Cerebellar cortex (tissue), 1 donor: ENCODE results near the gene MEGF6.

Experiments
- DNase-seq: peaks from one replicate; pipeline ENCODE4 v3.0.0-alpha.2; 2015; ENCODE audit warnings: low spot score

MEGF6 gene

DNA sequence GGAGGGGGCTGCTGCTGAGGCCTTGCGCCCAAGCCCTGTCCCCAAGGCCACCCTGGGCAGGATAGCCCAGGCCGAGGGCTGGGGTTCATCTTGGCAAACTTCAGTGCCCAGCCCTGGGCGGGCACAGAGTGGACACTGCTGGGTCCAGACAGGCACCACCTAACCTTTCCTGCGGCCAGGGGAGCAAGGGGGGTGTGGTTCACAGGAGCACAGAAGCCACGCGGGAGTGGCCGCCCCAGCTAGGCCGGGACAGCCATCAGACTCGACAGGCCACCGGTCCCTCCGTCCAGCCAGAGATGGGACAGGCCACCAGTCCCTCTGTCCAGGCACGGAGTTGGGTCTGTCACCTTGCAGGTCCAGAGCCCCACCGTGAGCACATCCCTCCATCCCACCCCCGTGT, 127.9 kb downstream of the MEGF6 start:
- DNase-seq: no peak

DNA sequence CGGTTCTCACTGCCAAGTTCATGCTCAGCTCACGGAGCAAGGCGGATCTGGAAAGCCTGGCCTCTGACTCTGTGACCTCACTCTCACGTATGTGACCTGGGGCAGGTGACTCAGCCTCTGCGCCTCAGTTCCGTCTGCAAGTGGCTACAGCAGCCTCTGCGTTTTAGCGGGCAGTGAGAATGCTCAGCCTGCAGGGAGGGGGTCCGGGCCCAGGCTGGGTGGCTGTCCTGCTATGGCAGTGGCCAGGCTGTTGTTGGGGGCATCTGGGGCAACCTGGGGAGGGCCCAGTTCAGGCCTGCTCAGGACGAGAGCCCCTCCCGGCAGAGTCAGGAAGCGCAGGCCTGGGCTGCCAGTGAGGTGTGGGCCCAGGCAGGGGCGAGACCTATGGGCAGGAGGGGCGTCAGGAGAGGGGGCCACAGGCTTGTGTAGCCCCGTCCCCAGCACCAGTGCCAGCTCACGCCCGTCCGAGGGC, 128.9 kb downstream of the MEGF6 start:
- DNase-seq: no peak

DNA sequence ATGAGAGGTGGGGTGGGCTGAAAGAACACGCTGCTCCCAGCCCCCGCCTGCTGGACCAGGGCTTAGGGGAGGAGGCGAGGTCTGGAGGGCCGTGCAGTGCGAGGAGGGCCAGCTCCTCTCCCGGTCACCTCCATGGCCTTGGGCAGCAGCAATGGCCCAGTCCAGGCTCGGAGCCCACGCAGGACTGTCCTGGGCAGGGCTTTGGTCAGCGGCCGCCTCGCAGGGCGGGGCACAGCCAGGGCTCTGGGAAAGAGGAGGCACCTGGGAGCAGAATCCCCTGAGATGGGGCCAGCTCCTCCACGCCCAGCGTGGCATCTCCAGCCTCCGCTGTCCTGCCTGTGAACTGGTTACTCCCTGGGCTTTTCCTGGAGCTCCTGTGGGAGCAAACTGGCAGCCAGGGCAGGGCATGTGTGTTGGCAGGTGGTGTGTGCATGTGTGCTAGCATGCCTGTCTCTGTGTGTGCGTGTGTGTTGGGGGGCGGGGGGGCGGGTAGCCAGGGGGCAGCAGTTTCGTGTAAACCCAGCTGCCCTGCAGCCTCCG, 129.4 kb downstream of the MEGF6 start:
- no peak for DNase-seq

DNA sequence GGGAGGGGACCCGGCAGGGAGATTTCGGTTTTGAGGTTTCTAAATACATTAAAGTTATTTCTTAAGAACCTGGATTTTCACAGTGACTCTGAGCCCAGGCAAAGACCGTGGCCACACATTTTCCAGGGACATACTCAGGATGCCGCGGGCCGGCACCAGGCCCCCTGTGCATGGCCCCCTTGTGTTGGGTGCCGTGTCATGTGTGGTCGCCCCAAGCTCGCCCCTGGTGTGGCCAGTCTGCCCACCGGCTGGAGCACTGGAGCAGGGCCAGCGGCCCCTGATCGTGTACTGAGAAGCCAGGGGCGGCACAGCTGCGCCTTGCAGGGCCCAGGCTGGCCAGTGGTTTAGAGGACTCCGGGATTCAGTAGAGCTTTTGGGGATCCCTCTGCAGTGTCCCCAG, 130.3 kb downstream of the MEGF6 start:
- no peak for DNase-seq

DNA sequence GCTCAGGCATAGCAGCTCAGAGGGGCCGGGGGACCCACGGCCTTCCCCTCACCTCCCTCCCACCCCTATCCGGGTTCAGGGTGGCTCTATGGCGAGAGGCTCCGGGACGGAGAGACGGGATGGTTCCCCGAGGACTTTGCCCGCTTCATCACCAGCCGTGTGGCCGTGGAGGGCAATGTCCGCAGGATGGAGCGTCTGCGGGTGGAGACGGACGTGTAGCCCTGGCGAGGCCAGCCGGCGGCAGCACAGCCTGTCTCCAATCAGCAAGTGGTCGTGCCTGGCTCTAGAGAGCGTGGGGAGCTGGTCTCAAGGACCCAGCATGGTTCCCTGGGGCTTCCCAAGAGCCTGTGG, 131.0 kb downstream of the MEGF6 start:
- no peak for DNase-seq

DNA sequence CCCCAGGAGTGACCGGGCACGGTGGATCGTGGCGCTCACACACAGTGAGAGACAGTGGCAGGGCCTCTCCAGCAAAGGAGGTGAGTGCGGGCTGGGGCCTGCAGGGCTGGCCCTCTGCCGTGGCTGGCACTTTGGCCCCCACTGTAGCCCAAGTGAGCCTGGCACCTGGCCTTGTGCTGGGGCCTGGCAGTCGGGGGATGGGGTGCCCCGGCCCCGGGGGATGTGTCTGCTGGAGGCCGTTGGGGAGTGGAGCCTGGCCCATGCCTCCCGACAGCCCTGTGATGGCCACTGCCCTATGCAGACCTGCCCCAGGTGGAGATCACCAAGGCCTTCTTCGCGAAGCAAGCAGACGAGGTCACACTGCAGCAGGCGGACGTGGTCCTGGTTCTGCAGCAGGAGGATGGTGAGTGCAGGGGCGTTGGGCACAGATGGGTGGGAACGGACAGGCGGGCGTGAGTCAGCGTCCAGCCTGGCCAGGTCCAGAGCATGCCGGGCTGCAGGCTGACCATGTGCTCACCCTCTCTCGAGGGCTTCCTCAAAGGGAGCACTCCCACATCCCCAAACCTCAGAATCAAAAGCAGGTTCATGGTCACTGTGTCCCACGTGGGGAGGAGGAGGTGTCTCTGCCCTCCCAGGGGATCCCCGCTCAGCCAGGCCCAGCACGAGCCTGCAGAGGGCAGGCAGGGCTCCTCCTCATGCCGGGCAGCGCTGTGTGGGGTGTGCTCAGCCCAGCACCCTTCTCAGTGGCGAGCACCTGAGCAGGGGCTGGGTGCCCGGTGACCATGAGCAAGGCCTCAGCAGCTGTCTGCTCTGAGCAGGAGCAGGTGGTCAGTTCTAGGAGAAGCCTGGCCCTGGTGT, 131.6 kb downstream of the MEGF6 start:
- no peak for DNase-seq

DNA sequence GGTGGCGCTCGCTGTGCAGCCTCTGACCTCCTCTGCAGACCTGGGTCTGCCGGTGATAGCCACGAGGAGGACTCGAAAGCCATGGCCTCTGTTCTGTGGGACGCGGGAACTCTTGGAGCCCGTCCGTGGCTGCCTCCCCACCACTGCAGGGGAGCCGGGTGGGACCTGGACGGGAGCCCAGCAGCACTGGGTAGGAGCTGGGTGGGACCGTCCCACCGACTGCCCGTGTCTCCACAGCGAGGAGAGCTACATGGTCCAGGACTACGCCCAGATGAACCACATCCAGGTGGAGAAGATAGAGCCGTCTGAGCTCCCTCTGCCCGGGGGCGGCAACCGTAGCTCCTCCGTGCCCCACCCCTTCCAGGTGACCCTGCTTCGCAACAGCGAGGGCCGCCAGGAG, 133.1 kb downstream of the MEGF6 start:
- DNase-seq: no peak

DNA sequence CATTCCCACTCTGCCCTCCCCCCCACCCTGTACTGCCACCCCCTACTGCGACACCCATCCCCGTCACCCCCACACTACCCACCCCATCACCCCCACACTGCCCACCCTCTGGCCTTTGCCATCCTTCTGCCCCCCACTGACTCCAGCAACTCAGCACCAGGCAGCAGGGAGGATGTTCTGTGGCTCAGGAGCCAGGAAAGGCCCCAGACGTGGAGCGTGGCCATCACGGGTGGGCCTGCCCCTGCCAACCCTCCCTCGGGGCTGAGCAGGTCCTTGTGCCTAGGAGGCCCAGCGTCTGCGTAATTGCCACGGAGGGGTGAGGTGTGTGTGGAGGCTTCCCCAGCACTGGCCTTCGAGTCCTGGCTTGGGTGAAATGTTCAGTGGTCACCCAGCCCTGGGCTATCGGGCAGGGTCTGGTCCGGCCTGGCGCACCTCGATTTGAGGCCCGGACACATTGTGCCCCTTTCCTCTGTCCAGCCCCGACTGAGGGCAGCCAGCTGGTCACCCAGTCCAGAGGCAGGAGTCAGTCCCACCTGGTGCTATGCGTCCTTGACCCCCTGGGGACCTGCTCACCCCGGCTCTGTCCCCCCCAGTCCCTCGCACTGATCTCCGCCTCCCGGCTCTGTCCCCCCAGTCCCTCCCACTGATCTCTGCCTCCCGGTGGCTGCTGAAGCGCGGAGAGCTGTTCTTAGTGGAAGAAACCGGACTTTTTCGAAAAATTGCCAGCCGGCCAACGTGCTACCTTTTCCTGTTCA, 133.9 kb downstream of the MEGF6 start:
- peak; percentile 22 for DNase-seq

DNA sequence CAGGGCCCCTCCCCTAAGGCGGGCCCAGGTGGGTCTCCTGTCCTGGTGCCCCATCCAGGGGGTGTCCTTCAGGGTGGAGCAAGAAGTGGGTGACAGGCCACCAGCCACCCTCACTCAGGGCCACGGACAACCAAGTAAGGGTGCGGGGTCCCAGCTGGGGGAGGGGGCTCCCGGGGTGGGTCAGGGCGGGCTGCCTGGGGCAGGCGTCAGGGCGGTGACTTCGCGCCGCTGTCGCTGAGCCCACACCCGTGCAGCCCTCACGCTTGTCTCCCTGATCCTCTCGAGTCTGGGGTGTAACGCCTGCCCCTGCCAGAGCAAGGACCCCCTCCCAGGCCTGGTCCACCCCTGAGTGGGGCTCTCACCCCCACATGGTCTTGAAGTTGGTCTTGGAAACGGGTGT, 134.6 kb downstream of the MEGF6 start:
- DNase-seq: no peak

DNA sequence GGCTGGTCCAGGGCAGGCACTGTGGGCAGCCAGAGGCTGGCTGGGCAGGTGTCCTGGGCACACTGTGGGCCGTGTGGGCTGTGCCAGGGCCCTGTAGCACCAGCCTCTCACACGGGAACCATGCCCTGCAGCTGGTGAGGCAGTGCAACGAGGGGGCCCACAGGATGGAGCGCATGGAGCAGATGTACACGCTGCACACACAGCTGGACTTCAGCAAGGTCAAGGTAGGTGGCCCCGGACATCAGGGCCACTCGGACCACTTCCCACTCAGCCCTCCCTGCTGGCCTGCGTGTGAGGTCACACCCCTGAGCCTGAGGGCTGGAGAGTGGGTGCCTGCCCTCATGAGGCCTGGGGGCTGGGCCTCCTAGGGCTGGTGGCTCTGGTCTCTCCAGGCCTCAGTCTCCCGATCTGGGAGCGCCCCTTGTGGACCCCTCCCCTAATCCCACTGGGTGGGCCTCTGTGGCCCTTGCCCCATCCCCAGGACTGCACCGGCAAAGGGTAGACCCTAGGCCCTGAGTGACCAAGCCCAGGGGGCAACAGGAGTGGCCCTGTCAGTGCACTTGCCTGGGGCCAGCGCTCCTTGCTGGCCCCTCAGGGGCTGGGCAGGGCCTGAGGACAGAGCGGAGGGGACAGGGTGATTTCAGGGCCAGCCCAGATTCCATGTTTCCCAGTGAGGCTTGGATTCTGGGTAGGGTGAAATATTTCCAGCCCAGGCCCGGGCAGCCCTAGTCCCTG, 135.3 kb downstream of the MEGF6 start:
- no peak for DNase-seq

DNA sequence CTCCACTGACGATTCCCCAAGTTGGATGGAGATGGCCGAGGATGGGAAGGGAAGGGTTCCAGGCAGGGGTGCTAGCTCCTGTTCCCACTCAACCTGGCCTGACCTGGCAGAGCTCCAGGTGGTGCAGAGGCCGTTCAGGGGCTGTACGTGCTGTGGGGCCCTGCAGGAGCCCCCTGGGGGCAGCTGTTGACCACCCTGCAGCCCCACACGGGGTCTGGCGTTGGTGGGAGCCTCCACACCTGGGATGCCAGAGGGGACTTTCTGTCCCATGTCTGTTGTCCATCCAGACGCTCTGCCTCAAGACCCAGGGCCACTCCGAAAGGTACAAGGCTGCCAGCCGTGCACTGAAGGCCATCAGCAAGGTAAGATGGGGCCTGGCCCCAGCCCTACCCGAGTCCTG, 136.9 kb downstream of the MEGF6 start:
- no peak for DNase-seq

DNA sequence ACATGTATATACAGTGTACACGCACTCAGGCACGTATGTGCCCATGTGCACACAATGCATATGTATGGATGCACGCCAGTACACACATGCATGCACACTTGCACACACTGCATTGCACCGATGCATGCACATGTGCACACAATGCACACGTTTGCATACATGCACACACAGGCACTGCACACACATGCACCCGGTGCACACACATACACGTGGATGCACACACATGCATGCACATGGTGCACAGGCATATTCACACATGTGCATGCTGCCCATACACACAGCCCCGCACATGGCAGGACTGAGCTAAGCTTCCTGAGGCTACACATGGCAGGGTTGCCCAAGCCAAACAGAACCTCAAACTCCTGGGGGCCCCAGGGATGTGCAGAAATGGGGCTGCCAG, 137.3 kb downstream of the MEGF6 start:
- DNase-seq: no peak

DNA sequence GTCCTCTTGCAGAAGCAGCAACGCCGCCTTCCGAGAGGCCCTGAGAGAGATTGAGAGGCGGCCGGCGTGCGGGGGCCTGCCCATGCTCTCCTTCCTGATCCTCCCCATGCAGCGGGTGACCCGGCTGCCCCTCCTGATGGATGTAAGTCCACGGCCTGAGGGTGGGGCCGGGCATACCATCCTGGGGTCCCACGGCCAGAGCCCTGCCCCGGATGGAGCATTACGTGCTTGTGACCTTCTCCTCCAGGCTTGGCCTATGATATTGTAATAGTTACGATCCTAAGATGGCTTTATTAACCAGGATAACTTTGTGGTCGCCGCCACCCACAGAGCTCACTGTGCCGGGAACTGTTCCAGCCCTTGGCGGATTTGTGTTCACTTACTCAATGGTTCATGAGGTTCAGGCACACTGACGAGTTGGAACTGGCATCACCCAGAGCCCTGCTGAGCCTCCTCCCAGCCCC, 137.9 kb downstream of the MEGF6 start:
- no peak for DNase-seq

DNA sequence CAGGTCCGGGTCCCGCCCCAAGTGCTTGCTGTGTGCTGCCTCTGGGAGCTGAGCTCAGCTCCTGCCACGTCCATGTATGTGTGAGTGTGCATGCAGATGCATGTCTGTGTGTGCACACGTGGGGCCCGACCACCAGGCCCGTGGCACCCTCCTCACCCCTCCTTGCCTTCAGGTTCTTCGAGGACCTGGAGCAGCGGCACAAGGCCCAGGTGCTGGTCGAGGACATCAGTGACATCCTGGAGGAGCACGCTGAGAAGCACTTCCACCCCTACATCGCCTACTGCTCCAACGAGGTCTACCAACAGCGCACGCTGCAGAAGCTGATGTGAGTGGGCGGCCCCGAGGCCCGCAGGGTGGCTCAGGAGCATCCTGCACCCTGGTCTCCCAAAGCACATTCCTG, 138.4 kb downstream of the MEGF6 start:
- no peak for DNase-seq

DNA sequence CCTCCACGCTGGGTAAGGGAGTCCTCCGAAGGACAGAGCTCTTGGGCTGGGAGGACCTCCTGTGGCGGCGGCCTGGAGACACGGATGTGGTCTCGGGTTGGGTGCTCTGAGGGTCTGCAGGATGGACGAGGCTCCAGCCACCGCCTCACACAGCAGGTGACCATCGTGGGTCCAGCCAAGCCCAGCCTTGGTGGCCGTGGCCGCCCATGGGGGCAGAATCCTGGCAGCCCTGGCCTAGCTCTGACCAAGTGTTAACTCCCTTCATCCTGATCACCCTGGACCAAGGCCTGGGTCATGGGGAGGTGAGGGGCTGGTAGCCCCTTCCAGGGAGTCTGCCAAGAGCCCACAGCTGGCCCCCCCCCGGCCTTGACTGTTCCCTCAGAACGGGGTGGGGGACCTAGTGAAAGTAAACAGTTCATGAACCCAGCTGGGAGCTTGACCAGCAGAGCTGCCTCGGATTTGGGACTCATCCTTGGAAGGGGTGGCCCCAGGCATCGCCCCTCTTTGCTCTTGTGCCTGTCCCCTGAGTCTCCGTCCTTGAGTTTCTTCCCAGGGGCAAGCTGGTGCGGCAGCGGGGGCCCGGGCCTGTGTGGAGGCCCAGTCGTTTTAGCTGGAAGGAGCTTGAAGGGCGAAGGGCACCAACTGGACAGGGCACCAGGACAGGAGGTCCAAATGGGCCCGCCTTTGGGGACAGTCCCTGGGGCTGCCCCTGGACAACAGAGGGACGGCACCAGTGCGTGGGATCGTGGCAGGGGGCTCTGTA, 139.0 kb downstream of the MEGF6 start:
- no peak for DNase-seq

DNA sequence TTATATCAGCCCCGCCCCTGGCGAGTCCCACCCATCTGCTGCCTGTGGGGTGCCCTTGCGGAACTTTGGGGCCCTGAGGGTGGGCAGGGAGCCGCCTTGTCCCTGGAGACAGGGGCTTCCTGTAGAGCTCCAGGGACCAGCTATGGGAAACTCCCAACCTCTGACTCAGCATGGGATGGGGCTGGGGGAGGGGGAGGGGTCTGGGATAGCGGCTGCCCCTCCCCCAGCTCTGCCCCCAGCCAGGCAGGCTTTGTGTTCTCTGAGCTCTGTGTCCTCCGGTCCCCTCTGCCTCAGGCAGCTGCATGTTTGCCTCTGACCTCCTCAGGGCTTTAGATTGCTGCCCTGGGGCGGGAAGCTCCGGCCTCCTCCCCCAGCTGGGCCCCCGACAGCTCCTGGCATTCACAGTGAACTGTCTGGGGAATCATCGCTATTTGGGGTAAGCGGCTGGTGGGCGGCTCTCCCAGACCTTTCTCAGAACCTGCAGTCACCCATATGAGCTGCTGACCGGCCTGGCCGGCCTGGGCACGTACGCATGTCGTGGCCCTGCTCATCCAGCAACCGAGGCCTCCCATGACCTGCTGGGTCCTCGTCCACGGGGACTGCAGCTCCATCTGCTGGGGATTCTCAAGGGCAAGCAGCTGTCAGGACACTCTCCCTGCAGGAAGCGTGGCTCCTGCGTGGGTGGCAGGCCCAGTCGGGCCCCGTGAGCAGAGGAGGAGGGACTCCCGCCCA, 139.8 kb downstream of the MEGF6 start:
- peak; percentile 24 for DNase-seq

DNA sequence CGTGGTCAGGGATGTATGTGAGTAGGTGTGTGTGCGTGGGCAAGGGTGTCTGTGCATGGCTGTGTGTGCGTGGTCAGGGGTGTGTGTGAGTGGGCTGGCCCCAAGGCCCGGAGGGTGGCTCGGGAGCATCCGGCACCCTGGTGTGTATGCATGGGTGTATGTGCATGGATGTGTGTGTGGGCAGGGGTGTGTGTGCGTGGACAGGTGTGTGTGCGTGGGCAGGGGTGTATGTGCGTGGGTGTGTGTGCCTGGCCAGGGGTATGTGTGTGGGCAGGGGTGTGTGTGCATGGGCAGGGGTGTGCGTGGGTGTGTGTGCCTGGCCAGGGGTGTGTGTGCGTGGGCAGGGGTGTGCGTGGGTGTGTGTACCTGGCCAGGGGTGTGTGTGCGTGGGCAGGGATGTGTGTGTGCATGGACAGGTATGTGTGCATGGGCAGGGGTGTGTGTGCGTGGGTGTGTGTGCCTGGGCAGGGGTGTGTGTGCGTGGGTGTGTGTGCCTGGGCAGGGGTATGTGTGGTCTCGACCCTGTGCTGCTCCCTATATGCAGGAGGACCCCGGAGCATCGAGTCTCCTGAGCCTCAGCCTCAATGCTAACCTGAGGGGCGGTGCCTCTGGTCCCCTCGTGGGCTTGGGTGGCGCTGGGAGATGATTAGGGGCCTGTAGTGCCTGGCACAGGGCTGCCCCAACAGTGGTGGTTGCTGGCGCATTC, 140.5 kb downstream of the MEGF6 start:
- no peak for DNase-seq

DNA sequence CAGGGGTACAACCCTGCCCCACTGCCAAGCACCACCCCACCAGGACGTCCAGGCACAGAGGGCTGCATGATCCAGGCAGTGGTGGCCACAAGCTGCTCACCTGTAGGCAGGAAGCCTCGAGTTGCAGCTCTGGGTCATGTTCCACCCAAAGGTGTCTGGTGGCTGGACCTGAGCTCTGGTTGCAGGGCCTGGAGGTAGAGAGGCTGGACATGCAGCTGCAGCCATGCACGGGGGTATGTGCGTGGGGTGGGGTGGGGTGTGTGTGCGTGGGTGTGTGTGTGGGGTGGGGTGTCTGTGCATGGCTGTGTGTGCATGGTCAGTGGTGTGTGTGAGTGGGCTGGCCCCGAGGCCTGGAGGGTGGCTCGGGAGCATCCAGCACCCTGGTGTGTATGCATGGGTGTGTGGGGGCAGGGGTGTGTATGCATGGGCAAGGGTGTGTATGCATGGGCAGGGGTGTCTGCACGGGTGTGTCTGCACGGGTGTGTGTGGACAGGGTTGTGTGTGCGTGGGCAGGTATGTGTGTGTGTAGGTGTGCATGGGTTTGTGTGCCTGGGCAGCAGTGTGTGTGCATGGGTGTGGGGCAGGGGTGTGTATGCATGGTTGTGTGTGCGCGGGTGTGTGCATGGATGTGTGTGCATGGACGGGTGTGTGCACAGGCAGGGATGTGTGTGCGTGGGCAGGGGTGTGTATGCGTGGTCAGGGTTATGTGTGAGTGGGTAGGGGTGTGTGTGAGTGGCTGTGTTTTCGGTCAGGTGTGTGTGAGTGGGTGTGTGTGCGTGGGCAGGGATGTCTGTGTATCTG, 141.3 kb downstream of the MEGF6 start:
- DNase-seq: no peak

DNA sequence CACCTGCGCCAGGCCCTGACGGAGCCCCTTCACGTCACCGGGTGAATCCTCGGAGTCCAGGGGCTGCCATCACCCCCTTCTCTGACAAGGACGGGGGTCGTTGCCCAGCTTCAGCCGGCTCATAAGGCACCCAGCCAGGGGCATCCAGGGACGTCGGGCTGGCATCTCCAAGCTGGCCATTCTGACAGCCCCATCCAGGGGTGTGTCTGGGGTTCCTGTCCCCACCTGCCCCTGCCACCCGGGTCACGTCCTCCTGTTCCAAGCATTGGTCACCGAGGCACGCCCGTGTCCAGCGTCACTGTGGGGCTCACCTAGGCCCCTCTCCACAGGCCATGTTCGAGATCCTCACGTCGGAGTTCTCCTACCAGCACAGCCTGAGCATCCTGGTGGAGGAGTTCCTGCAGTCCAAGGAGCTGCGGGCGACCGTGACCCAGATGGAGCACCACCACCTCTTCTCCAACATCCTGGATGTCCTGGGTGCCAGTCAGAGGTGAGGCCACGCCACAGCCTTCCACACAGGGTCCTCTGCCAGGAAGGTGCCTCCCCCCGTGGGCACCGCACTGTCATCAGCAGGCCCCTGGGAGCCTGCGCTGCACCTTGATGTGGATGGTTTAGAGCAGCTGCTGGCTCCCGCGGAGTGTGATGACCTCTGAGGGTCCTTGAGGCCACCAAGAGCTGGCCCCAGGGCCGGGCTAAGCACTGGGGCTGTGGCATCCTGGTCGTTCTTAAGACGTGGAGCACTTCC, 142.0 kb downstream of the MEGF6 start:
- DNase-seq: no peak
